Measurements from ENCODE around the gene PPP3R1. TPM values are rescaled to one million over a fixed set of nuclear protein-coding genes. Genes with fewer than 3 reads are reported as not detected.

PPP3R1 gene
- total and polyA plus RNA-seq, 2 experiments from 2014 or later = 7.9 to 49.6 TPM

DNA sequence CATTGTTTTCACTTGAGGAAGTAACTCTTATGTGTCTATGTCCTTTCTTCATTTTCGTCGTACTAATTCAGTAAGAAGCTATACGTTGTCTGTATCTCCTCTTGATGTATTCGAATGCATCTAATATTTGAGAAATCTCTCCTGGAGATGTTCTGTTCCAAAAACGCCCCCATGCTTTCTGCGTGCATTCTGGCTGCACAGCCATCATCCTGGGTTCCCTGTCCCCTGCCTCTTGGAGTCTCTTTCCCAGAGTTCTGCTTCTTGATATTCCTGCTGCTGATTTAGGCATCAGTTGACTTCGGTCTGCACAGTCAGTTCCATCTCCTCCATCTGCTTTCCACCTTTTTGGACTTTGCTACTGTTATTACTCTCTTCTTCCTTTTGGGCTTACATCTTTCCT lies 81.2 kb downstream of the PPP3R1 start (continued):
- TF ChIP-seq, protein P1, sequence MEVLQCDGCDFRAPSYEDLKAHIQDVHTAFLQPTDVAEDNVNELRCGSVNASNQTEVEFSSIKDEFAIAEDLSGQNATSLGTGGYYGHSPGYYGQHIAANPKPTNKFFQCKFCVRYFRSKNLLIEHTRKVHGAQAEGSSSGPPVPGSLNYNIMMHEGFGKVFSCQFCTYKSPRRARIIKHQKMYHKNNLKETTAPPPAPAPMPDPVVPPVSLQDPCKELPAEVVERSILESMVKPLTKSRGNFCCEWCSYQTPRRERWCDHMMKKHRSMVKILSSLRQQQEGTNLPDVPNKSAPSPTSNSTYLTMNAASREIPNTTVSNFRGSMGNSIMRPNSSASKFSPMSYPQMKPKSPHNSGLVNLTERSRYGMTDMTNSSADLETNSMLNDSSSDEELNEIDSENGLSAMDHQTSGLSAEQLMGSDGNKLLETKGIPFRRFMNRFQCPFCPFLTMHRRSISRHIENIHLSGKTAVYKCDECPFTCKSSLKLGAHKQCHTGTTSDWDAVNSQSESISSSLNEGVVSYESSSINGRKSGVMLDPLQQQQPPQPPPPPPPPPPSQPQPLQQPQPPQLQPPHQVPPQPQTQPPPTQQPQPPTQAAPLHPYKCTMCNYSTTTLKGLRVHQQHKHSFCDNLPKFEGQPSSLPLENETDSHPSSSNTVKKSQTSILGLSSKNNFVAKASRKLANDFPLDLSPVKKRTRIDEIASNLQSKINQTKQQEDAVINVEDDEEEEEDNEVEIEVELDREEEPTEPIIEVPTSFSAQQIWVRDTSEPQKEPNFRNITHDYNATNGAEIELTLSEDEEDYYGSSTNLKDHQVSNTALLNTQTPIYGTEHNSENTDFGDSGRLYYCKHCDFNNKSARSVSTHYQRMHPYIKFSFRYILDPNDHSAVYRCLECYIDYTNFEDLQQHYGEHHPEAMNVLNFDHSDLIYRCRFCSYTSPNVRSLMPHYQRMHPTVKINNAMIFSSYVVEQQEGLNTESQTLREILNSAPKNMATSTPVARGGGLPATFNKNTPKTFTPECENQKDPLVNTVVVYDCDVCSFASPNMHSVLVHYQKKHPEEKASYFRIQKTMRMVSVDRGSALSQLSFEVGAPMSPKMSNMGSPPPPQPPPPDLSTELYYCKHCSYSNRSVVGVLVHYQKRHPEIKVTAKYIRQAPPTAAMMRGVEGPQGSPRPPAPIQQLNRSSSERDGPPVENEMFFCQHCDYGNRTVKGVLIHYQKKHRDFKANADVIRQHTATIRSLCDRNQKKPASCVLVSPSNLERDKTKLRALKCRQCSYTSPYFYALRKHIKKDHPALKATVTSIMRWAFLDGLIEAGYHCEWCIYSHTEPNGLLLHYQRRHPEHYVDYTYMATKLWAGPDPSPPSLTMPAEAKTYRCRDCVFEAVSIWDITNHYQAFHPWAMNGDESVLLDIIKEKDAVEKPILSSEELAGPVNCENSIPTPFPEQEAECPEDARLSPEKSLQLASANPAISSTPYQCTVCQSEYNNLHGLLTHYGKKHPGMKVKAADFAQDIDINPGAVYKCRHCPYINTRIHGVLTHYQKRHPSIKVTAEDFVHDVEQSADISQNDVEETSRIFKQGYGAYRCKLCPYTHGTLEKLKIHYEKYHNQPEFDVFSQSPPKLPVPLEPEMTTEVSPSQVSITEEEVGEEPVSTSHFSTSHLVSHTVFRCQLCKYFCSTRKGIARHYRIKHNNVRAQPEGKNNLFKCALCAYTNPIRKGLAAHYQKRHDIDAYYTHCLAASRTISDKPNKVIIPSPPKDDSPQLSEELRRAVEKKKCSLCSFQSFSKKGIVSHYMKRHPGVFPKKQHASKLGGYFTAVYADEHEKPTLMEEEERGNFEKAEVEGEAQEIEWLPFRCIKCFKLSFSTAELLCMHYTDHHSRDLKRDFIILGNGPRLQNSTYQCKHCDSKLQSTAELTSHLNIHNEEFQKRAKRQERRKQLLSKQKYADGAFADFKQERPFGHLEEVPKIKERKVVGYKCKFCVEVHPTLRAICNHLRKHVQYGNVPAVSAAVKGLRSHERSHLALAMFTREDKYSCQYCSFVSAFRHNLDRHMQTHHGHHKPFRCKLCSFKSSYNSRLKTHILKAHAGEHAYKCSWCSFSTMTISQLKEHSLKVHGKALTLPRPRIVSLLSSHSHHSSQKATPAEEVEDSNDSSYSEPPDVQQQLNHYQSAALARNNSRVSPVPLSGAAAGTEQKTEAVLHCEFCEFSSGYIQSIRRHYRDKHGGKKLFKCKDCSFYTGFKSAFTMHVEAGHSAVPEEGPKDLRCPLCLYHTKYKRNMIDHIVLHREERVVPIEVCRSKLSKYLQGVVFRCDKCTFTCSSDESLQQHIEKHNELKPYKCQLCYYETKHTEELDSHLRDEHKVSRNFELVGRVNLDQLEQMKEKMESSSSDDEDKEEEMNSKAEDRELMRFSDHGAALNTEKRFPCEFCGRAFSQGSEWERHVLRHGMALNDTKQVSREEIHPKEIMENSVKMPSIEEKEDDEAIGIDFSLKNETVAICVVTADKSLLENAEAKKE (CRISPR knock-in tag; IDR thresholded peaks at IDR 0.05) = no peak
- TF ChIP-seq ZNF114 (CRISPR knock-in tag; IDR thresholded peaks at IDR 0.05) = no peak
- TF ChIP-seq NANOG (IDR thresholded peaks at IDR 0.05; ENCODE audit: borderline replicate concordance) = no peak
- TF ChIP-seq STAT1 (IDR thresholded peaks at IDR 0.05; ENCODE audit: unreplicated experiment) = no peak
- no peak for TF ChIP-seq EZH2 (IDR thresholded peaks at IDR 0.05; ENCODE audit: low read depth, unreplicated experiment)
- TF ChIP-seq, protein P2, sequence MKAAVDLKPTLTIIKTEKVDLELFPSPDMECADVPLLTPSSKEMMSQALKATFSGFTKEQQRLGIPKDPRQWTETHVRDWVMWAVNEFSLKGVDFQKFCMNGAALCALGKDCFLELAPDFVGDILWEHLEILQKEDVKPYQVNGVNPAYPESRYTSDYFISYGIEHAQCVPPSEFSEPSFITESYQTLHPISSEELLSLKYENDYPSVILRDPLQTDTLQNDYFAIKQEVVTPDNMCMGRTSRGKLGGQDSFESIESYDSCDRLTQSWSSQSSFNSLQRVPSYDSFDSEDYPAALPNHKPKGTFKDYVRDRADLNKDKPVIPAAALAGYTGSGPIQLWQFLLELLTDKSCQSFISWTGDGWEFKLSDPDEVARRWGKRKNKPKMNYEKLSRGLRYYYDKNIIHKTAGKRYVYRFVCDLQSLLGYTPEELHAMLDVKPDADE (IDR thresholded peaks at IDR 0.05) = no peak
- TF ChIP-seq, protein P3, sequence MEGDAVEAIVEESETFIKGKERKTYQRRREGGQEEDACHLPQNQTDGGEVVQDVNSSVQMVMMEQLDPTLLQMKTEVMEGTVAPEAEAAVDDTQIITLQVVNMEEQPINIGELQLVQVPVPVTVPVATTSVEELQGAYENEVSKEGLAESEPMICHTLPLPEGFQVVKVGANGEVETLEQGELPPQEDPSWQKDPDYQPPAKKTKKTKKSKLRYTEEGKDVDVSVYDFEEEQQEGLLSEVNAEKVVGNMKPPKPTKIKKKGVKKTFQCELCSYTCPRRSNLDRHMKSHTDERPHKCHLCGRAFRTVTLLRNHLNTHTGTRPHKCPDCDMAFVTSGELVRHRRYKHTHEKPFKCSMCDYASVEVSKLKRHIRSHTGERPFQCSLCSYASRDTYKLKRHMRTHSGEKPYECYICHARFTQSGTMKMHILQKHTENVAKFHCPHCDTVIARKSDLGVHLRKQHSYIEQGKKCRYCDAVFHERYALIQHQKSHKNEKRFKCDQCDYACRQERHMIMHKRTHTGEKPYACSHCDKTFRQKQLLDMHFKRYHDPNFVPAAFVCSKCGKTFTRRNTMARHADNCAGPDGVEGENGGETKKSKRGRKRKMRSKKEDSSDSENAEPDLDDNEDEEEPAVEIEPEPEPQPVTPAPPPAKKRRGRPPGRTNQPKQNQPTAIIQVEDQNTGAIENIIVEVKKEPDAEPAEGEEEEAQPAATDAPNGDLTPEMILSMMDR (conservative IDR thresholded peaks at IDR 0.05; ENCODE audit: low read depth in 2 of 2) = no peak
